A549 (cell line): ENCODE data around the gene THEMIS. TPM values are rescaled to one million over a fixed set of nuclear protein-coding genes. Genes with fewer than 3 reads are reported as not detected.

Experiments used
- ATAC-seq, 2 experiments: fragments of 200-7000 bp in 1 of 2; fragments of >200 bp in 1 of 2; cut with Nextera tagmentation in 1 of 2; cut with Tn5 transposase in 1 of 2; 3 replicates each; pipeline versions ENCODE4 v1.8.0 to v1.9.1; 2018 to 2020; ENCODE audit warnings: mild to moderate bottlenecking in 1 of 2, moderate library complexity in 1 of 2
- CTCF ChIA-PET: fragments of 300-600 bp; sonication (Branson Sonifier 250); formaldehyde crosslinking; extraction: SDS; loops from one replicate; lab custom pipeline; 2021; ENCODE audit warnings: antibody characterized with exemption, inconsistent platforms; lab: Yijun Ruan, JAX
- POLR2A ChIA-PET: fragments of 350-600 bp; formaldehyde crosslinking; extraction: SDS; loops from one replicate; lab custom pipeline; 2021; ENCODE audit warnings: antibody characterized with exemption, inconsistent platforms; lab: Yijun Ruan, JAX
- DNase-seq, 2 experiments: peaks; one replicate each; pipeline versions ENCODE4 v3.0.0 to v3.0.0-alpha.2; 2011 to 2016; ENCODE audit warnings: low read depth in 1 of 2, low spot score in 1 of 2
- FAIRE-seq: peaks from 2 replicates; lab custom pipeline; 2011; peaks lifted over from hg19 to GRCh38; lab: Jason Lieb, UNC
- H3K27ac ChIP-seq, 2 experiments: fragments of >200 bp; sonication (Bioruptor Twin); formaldehyde crosslinking; 3 replicates each; pipeline ENCODE4 v1.5.1; 2016 to 2017
- H3K4me1 ChIP-seq: fragments of >200 bp; sonication (Bioruptor Twin); formaldehyde crosslinking; 3 replicates; pipeline ENCODE4 v1.6.1; 2016
- H3K4me2 ChIP-seq: fragments of >200 bp; sonication (Bioruptor Twin); formaldehyde crosslinking; 3 replicates; pipeline ENCODE4 v1.6.1; 2016
- H3K4me3 ChIP-seq: fragments of >200 bp; sonication (Bioruptor Twin); formaldehyde crosslinking; 3 replicates; pipeline ENCODE4 v1.5.1; 2016
- H3K9me3 ChIP-seq: fragments of >200 bp; sonication (Bioruptor Twin); formaldehyde crosslinking; 3 replicates; pipeline ENCODE4 v1.6.1; 2016
- CBX2 ChIP-seq: fragments of 200-600 bp; sonication (generic); IDR thresholded peaks from 2 replicates; pipeline ENCODE4 v1.6.1; 2016; ENCODE audit warnings: low read depth, mild to moderate bottlenecking, borderline replicate concordance
- CBX8 ChIP-seq: fragments of 200-600 bp; sonication (generic); IDR thresholded peaks from 2 replicates; pipeline ENCODE4 v1.6.1; 2016
- CEBPB ChIP-seq, 2 experiments: fragments of >200 bp in 1 of 2; sonication (Bioruptor Twin) in 1 of 2; formaldehyde crosslinking in 1 of 2; IDR thresholded peaks; 2 replicates each; pipeline ENCODE4 v1.6.1; 2012 to 2016
- EHF ChIP-seq: fragments of 250-450 bp; sonication (Bioruptor Pico); IDR thresholded peaks from 2 replicates; pipeline ENCODE4 v1.5.0; 2020; ENCODE audit warnings: mild to moderate bottlenecking
- EHMT2 ChIP-seq: fragments of 200-600 bp; sonication (generic); IDR thresholded peaks from 2 replicates; pipeline ENCODE4 v1.6.1; 2016; ENCODE audit warnings: antibody characterized with exemption, low read depth, mild to moderate bottlenecking, moderate library complexity
- ESRRA ChIP-seq: fragments of 150-350 bp; IDR thresholded peaks from 2 replicates; pipeline ENCODE4 v1.6.1; 2014; ENCODE audit warnings: mild to moderate bottlenecking, low read length, borderline replicate concordance
- HDAC2 ChIP-seq: fragments of 200-600 bp; sonication (generic); IDR thresholded peaks from 2 replicates; pipeline ENCODE4 v1.6.1; 2016
- HEYL ChIP-seq: fragments of 250-450 bp; sonication (Bioruptor Pico); IDR thresholded peaks from 2 replicates; pipeline ENCODE4 v1.8.0; 2021; ENCODE audit warnings: mild to moderate bottlenecking, moderate library complexity
- HOXA7 ChIP-seq: fragments of 250-450 bp; sonication (Bioruptor Pico); IDR thresholded peaks from 2 replicates; pipeline ENCODE4 v1.5.0; 2020; ENCODE audit warnings: mild to moderate bottlenecking, moderate library complexity
- HOXB13 ChIP-seq: fragments of 250-450 bp; sonication (Bioruptor Pico); IDR thresholded peaks from 2 replicates; pipeline ENCODE4 v1.5.0; 2020; ENCODE audit warnings: low read depth, mild to moderate bottlenecking, moderate library complexity
- JUN ChIP-seq, 2 experiments: fragments of >200 bp; sonication (Bioruptor Twin); formaldehyde crosslinking; IDR thresholded peaks; 2 replicates in 1 of 2; 3 replicates in 1 of 2; pipeline ENCODE4 v1.6.1; 2016 to 2017
- MAFK ChIP-seq: fragments of 450-650 bp; IDR thresholded peaks from 2 replicates; pipeline ENCODE4 v1.6.1; 2014; ENCODE audit not compliant: partially characterized antibody
- MAZ ChIP-seq: fragments of 150-350 bp; IDR thresholded peaks from 2 replicates; pipeline ENCODE4 v1.6.1; 2014; ENCODE audit warnings: antibody characterized with exemption, low read depth, low read length, borderline replicate concordance
- NPAS2 ChIP-seq: fragments of 250-450 bp; sonication (Bioruptor Pico); IDR thresholded peaks from 2 replicates; pipeline ENCODE4 v1.8.0; 2022; ENCODE audit warnings: mild to moderate bottlenecking, moderate library complexity, borderline replicate concordance
- PHF8 ChIP-seq: fragments of 200-600 bp; sonication (generic); IDR thresholded peaks from 2 replicates; pipeline ENCODE4 v1.6.1; 2016; ENCODE audit warnings: low read depth, mild to moderate bottlenecking, antibody characterized with exemption, moderate library complexity, borderline replicate concordance
- RARB ChIP-seq: fragments of 250-450 bp; sonication (Bioruptor Pico); IDR thresholded peaks from 2 replicates; pipeline ENCODE4 v1.8.0; 2021; ENCODE audit warnings: mild to moderate bottlenecking, moderate library complexity
- SREBF2 ChIP-seq: fragments of 450-650 bp; IDR thresholded peaks from 2 replicates; pipeline ENCODE4 v1.6.1; 2014; ENCODE audit warnings: mild to moderate bottlenecking, moderate library complexity
- TFCP2L1 ChIP-seq: fragments of 250-450 bp; sonication (Bioruptor Pico); IDR thresholded peaks from 2 replicates; pipeline ENCODE4 v1.5.0; 2021; ENCODE audit warnings: mild to moderate bottlenecking
- TP53 ChIP-seq: fragments of 250-450 bp; sonication (Bioruptor Pico); IDR thresholded peaks from 2 replicates; pipeline ENCODE4 v1.5.0; 2021; ENCODE audit warnings: mild to moderate bottlenecking, moderate library complexity
- ZNF302 ChIP-seq: fragments of 250-450 bp; sonication (Bioruptor Pico); IDR thresholded peaks from 2 replicates; pipeline ENCODE4 v1.9.0; 2021; ENCODE audit warnings: inconsistent platforms, mild to moderate bottlenecking, moderate library complexity
- WGBS: methylation state at CpG from one replicate; pipeline ENCODE4 v1.1.6; 2017; ENCODE audit errors: missing lambda C conversion rate; 5-methylcytosine and 5-hydroxymethylcytosine counted together
- polyA plus RNA-seq, 4 experiments: library from polyadenylated mRNA; depleted of rRNA in 3 of 4; stranded (reverse); fragments of >200 nt; fragmentation: RNase III in 1 of 4; extraction: RNeasy Plus Mini Kit Qiagen cat#74134 plus additional on column Dnase treatment in 1 of 4; gene quantifications; 2 replicates in 3 of 4; 3 replicates in 1 of 4; pipeline ENCODE4 v1.2.3, GENCODE V29; 2011 to 2017
- TF ChIP-seq, protein P1 (sequence below): fragments of >200 bp; sonication (Bioruptor Twin); formaldehyde crosslinking; IDR thresholded peaks from 3 replicates; pipeline ENCODE4 v1.5.1; 2016
- TF ChIP-seq, protein P2 (sequence below): fragments of >200 bp; sonication (Bioruptor Twin); formaldehyde crosslinking; IDR thresholded peaks from 2 replicates; pipeline ENCODE4 v1.6.1; 2016
- TF ChIP-seq, protein P3 (sequence below): fragments of >200 bp; sonication (Bioruptor Twin); formaldehyde crosslinking; IDR thresholded peaks from 3 replicates; pipeline ENCODE4 v1.6.1; 2016
- TF ChIP-seq, protein P4 (sequence below): fragments of 250-450 bp; sonication (Bioruptor Pico); IDR thresholded peaks from 2 replicates; pipeline ENCODE4 v1.5.0; 2020; ENCODE audit warnings: low read depth, mild to moderate bottlenecking, moderate library complexity

The THEMIS gene
- polyA plus RNA-seq, 2 of the 4 experiments (the other 2 are of a cell fraction) = not detected

DNA sequence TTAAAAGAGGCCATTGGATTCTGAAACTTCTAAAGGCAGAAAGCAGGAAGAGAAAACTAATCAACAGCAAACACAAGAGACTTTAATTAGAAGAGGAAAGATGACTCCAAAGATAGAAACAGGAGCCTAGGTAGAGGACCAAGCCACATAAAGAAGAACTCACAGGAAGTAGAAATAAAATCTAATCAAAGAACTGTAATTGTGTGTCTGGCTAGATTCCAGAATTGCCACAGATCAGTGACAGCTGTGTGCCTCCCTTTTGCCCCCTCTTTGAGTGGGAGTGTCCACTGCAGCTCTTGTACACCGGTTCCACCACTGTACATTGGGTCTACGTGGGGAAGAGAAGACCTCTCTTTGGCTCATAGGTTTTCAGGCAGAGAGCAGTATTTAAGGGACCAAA is 22.3 kb upstream of the THEMIS start:
- no peak overlapping the region for H3K4me2 ChIP-seq

DNA sequence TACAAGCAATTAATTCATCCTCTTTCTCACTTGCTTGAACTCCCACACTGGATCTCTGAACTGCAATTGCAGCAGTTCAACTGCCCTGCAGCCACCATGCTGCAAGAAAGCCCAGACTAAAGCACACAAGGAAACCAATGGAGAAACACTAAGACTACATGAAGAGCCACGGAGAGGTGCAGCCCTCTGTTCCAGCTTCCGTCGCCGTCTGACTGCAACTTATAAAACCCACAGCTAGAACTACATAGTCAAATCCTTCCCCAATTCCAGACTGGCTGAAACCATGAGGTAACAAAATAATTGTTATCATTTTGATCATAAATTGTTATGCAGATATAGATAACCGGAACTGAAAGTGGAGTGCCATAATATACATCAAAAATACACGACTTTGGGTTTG is 21.1 kb upstream of the THEMIS start:
- H3K4me3 ChIP-seq = no peak overlapping the region
- no peak for TF ChIP-seq RARB (CRISPR knock-in tag)
- TF ChIP-seq HDAC2 = no peak
- TF ChIP-seq EHMT2 = no peak
- TF ChIP-seq TP53 (CRISPR knock-in tag) = no peak
- TF ChIP-seq, protein P1, sequence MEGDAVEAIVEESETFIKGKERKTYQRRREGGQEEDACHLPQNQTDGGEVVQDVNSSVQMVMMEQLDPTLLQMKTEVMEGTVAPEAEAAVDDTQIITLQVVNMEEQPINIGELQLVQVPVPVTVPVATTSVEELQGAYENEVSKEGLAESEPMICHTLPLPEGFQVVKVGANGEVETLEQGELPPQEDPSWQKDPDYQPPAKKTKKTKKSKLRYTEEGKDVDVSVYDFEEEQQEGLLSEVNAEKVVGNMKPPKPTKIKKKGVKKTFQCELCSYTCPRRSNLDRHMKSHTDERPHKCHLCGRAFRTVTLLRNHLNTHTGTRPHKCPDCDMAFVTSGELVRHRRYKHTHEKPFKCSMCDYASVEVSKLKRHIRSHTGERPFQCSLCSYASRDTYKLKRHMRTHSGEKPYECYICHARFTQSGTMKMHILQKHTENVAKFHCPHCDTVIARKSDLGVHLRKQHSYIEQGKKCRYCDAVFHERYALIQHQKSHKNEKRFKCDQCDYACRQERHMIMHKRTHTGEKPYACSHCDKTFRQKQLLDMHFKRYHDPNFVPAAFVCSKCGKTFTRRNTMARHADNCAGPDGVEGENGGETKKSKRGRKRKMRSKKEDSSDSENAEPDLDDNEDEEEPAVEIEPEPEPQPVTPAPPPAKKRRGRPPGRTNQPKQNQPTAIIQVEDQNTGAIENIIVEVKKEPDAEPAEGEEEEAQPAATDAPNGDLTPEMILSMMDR = no peak
- no peak for TF ChIP-seq PHF8
- TF ChIP-seq NPAS2 = no peak
- TF ChIP-seq MAZ = no peak
- TF ChIP-seq, protein P2, sequence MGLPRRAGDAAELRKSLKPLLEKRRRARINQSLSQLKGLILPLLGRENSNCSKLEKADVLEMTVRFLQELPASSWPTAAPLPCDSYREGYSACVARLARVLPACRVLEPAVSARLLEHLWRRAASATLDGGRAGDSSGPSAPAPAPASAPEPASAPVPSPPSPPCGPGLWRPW = no peak
- no peak for TF ChIP-seq TFCP2L1 (CRISPR knock-in tag)
- TF ChIP-seq MAFK = no peak
- no peak for TF ChIP-seq ZNF302 (CRISPR knock-in tag)
- TF ChIP-seq CBX2 = no peak
- TF ChIP-seq CEBPB (IDR thresholded peaks at IDR 0.05) = no peak
- TF ChIP-seq, protein P3, sequence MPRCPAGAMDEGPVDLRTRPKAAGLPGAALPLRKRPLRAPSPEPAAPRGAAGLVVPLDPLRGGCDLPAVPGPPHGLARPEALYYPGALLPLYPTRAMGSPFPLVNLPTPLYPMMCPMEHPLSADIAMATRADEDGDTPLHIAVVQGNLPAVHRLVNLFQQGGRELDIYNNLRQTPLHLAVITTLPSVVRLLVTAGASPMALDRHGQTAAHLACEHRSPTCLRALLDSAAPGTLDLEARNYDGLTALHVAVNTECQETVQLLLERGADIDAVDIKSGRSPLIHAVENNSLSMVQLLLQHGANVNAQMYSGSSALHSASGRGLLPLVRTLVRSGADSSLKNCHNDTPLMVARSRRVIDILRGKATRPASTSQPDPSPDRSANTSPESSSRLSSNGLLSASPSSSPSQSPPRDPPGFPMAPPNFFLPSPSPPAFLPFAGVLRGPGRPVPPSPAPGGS = no peak
- TF ChIP-seq, protein P4, sequence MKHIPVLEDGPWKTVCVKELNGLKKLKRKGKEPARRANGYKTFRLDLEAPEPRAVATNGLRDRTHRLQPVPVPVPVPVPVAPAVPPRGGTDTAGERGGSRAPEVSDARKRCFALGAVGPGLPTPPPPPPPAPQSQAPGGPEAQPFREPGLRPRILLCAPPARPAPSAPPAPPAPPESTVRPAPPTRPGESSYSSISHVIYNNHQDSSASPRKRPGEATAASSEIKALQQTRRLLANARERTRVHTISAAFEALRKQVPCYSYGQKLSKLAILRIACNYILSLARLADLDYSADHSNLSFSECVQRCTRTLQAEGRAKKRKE (CRISPR knock-in tag) = no peak
- TF ChIP-seq, all 56 proteins: peak for 0
- DNase-seq = no peak
- no peak overlapping the region for H3K4me2 ChIP-seq
- no peaks in the 10 kb centered on the region for H3K9me3 ChIP-seq
- ChIA-PET POLR2A (no interaction called here), CTCF (no interaction called here)
- ATAC-seq = no peak
- no peak overlapping the region for H3K27ac ChIP-seq
- no peak for FAIRE-seq
- H3K4me1 ChIP-seq = no peaks in the 10 kb centered on the region
- 67% methylated on average over 6 of the region's 6 CpGs for WGBS

More for the DNA sequence above, 22.3 kb upstream of the THEMIS start:
- ATAC-seq (no peak), DNase-seq (no peak), FAIRE-seq (no peak)
- Histone ChIP-seq H3K4me3 (no peak overlapping the region), H3K9me3 (no peaks in the 10 kb centered on the region), H3K4me1 (no peaks in the 10 kb centered on the region), H3K27ac (no peak overlapping the region)
- CTCF ChIA-PET = no interaction called here
- POLR2A ChIA-PET = no interaction called here
- TF ChIP-seq EHF (CRISPR knock-in tag) (no peak), NPAS2 (no peak), ESRRA (no peak), CBX8 (no peak), ZNF302 (CRISPR knock-in tag) (no peak), HOXB13 (CRISPR knock-in tag) (no peak), JUN (IDR thresholded peaks at IDR 0.05) (no peak), EHMT2 (no peak), CEBPB (IDR thresholded peaks at IDR 0.05) (no peak), HOXA7 (CRISPR knock-in tag) (no peak), SREBF2 (no peak), RARB (CRISPR knock-in tag) (no peak), HEYL (CRISPR knock-in tag) (no peak)
- 10% methylated on average over 2 of the region's 2 CpGs for WGBS
